ENCODE data around the gene ZFP57.
"Not testable (repeated sequence)": the region's sequence is repeated elsewhere in the genome, so short reads cannot be mapped to it uniquely, and the experiment has no call there.

Gene ZFP57

DNA sequence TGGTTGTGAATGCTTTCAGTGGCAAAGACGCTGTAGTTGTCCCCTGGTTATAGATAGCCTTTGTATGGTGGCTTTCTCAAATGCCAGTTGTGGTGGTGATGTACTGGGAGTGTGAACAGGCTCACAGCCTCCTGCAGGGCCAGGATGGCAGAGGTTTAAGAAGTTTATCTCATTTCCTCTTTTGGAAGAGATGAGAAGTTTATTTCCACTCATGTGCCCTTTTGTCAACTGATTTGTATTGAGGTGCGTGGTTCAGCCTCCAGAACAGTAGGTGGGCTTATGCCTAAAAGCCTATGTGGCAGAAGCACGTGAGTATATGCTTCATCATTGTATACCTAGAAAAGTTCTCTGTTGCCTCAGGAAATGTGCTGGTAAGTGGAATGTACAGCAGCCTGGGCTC, 13.7 kb upstream of the ZFP57 start:
- DNase-seq = no peak

DNA sequence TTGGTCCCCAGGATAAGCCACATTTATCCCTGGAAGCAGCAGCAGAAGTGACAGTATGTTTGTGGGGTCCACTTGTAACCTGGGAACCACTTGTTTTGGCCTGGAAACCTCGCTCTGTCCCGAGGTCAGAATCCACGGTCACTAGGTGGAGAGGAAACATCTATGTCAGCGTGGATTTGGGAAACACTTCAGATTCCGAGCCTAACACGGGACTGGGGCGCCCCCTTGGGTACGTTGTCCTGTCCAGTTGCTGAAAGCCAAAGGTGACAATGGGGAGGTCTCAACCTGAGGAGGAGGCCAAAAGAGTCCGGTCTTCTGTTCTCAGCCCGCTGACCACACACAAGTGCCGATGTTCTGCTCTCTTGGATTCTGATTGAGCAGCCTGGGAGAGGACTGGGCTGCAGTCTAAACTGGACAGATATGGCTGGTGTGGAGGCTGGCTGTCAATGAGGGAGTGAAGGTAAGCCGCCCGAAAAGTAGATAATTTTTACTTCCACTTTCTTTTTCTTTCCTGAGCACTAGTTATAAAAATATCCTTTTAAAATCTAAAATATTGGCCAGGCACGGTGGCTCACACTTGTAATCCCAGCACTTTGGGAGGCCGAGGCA, 4.9 kb upstream of the ZFP57 start:
- DNase-seq = no peak

DNA sequence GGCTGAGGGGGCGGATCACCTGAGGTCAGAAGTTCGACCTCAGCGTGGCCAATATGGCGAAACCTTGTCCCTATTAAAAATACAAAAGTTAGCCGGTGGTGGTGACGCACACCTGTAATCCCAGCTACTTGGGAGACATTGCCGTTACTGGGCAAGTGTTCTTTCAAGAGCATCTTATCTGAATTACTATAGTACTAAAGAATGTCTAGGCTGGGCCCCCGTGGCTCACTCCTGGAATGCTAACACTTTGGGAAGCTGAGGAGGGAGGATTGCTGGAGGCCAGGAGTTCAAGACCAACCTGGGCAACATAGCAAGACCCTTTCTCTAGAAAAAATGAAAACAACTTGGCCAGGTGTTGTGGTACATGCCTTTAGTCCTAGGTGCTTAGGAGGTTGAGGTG, 859 bp upstream of the ZFP57 start:
- no peak for DNase-seq

DNA sequence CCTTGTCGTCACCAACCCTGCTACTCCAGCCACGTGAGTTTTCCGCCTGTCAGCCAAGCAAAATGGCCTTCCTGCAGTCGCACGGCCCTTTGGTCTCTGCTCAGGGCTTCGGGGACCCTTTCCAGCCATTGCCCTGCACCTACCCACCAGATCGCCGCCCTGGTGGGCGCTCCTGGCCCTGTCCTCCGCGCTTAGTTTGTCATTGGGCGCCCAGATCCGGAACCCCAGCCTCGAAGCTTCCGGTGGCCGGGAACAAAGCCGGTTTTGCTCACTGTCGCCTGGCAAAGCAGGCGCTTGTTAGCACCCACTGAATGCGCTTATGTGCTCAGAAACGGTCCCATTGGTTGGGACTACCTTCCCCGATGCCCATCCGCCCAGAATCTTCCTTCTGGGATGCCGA, 536 bp downstream of the ZFP57 start:
- no peak for DNase-seq

DNA sequence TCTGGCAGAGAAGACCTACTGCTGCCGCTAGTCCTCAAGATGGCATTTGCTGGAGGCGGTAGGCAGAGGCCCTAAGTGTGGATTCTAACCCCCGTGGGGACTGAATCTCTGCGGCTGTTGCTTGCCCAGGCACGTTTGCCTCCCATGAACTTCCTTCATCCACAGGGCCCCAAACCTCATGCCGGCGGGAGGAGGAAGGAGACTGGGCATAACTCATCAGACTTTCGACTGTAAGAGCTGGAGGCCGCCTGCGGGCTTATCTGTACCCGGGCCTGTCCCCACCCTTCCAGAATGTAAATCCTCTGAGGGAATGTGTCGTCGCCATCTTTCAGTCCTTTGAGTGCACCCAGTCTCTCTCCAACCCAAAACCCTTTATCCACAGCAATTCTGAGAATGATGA, 990 bp downstream of the ZFP57 start:
- no peak for DNase-seq

DNA sequence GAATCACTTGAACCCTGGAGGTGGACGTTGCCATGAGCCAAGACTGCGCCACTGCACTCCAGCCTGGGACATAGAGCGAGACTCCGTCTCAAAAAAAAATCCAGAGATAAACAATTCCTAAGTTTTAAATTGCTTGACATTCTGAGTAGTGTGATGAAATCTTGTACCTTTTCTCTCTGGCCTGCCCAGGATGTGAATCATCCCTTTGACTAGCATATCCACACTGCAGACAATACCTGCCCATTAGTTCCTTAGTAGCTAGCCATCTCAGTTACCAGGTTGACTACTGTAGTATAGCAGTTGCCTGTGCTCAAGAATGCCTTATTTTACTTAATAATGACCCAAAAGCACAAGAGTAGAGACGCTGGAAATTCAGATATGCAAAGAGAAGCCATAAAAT, 2.8 kb downstream of the ZFP57 start:
- no peak for DNase-seq

DNA sequence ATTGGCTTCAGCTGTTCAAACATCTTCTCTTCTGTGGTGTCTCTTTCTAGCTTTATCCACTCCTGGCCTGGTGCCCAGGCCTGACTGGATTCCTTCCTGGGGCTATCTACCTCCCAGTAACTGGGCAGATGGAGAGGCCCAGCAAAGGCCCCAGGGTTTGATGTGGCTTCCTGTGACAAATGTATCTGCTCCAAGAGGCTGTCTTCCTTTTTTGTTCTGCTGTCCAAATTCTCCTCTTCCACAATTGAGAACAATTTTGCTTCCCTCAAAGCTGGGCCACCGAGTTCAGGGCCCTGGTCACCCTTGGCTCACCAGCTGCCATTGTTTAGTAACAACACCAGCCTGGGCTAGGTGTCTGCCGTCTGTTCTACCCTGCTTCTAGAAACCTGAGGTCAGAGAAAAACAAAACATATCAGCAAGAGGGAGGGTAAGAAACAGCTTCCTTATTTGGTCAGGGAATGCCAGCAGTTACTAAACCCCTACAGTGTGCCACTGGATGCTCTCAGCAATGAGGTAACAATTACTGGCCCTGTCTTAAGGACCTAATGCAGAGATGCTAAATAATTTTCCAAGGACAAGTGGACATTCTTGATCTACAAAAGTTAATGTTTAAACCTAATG, 3.9 kb downstream of the ZFP57 start:
- no peak for DNase-seq

DNA sequence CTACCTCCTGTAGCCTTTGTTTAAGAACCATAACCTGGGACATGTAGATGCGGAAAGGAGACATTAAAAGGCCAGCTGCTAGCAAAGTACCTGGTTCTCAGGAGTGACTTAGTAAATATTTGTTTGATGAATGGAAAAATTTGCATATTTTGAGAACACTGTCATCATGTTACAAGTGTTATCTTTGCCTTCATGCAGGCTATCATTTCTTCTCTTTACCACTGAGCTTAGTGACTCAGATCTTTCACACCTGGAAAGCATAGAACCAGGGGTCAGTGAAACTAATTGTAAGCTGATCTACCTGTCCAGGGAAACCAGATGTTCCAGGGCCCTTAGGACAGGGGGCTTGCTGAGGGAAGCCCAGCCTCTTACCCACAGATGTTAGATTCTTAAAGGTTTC, 5.4 kb downstream of the ZFP57 start:
- no peak for DNase-seq

DNA sequence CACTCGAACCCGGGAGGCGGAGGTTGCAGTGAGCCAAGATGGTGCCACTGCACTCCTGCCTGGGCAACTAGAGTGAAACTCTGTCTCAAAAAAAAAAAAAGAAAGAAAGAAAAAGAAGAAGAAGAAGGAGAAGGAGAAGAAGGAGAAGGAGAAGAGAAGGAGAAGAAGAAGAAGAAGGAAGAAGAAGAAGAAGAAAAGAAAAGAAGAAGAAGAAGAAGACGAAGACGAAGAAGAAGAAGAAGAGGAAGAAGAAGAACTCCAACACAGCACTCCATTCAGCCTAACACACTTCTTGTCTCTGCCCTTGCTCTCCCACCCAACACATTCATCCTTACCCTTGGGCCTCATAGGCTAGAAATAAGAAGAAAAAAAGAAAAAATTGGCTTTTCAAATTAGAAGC, 6.9 kb downstream of the ZFP57 start:
- DNase-seq = no peak

DNA sequence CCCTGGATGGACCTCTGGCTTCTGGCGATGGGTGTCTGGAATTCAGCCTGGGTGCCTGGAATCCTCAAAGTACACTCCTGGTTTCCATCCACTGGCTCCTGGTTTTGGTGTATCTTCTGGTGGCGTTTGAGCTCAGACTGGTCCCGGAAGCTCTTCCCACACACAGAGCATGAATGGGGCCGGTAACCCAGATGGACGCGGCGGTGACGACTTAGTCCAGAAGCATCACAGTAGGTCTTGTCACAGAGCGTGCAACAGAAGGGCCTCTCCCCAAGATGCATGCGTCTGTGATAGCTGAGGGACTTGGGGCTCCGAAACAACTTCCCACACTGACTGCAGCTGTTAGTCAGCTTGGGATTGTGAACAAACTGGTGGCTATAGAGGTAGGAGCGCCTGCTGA, 7.8 kb downstream of the ZFP57 start:
- no peak for DNase-seq

DNA sequence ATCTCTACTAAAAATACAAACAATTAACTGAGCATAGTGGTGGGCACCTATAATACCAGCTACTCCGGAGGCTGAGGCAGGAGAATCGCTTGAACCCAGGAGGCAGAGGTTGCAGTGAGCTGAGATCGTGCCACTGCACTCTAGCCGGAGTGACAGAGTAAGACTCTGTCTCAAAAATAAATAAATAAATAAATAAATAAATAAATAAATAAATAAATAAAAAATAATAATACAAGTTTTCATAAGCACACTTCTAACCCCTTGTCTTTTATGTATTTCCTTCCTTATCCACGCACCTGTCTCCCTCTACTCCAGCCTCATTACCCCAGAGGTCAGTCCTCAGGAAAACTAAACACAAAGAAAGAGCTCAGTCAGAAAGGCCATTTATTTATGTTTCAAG, 8.8 kb downstream of the ZFP57 start:
- DNase-seq = not testable (repeated sequence)

DNA sequence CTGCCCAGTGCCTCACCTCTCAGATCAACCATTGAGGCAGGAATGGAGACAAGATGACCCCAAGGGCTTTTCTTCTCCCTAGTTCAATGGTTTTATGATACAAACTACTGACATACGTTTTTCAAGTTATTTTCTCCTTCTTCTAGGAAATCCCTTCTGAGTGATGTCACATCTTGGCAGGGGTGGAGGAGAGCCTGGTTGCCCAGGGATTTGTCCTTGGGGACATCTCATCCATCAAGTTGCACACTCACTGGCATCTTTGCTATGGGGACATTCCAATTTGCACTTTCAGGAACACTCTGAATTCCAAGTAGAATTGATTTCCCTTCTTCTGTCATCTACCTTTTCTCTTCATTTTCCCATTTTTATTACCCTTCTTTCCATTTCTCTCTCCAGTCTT, 9.9 kb downstream of the ZFP57 start:
- no peak for DNase-seq

DNA sequence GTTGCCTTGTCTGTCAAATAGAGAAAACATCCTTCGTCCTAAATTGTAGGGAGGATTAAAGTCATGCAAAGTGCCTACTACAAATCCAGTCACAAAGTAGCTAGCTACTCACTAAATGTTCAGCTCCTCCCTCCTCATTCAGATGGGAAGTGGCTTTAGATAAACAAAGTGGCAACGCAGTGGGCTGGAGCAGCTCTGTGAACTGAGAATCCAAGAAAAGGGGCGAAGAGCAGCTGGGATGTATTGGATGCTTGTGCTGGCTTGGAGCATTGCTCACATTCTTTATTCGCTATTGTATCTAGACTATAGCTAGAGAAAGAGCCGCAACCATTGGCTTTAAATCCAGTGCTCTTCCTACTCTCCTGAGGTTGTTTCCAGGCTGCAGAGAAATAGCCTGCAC, 13.8 kb downstream of the ZFP57 start:
- no peak for DNase-seq

DNA sequence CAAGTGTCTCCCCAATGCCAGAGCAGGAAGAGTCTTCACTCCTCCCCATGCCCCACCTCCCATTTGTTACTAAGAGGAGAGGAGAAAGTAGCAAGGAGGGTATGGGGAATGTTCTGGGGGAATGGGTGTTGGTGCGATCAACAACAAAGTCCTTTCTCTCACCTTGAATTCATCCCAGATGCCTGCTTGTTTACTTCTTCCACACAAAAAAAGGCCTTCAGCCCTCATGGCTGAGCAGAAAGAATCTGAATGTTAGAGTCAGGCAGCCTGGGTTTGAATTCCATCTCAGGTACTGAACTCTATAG, 14.2 kb downstream of the ZFP57 start:
- DNase-seq = no peak

DNA sequence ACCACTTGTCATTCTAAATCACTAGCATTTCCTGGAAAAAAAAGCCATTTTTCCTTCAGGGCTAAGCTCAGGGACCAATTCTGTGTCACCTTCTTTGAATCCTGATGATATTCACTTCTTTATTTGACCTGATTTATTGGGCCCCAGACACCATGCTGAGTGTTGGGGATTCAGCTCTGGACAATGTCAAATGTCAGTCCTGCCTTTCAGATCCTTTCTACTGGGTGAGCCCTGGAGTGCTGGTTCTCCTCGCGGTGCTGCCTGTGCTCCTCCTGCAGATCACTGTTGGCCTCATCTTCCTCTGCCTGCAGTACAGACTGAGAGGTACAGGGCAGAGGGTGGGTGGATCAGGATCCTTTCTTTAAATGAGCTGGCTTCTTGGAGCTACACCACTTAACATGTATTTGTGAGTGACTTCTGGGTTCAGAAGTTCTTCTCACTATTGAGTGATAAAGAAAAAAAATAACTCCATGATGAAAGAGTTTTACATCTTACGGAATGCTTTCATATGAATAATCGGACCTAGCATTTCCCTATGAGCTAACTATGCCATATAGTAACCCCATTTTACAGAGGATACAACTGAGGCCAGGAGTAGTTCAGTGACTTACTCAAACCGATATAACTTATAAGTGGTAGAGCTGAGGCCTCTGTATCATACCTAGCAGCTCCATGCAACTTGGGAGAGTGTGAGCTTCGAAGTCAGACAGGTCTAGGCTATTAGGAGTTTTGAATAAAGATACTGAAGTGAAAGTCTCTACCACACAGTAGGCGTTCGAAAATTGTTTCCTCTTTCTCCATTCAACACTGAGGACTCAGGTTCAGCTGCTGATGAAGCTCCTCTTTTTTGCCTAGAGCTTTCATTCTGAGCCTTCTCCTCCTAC, 14.8 kb downstream of the ZFP57 start:
- no peak for DNase-seq

DNA sequence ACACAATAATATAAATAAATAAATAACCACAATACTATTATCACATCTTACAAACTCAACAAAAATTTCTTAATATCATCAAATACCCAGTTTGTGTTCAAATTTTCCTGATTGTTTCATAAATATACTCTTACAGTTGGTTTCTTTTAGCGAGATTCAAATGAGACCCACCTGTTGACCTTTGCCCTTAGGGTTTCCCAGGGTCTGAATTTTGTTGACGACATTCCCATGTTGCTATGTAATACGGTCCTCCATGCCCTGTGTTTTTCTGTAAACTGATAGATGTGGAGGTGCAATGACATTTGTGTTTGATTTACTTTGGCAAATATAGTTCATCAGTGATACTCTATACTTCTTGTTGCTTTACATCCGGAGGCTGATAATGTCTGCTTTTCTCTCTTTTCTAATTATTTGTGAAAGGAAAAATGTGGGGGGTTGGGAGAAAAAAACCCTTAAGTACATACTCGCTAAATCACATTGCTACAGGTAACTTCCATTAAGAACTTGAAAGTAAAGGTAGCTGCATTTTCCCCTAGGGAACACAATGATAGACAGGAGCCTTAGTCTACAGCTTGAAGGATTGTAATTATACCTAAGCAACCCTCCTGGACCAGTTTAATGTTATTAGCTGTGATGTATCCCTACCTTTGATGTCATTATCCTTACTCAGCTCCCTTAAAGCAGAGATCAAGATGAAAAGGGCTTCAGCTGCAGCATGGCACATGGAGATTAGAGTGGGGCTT, 17.5 kb downstream of the ZFP57 start:
- no peak for DNase-seq

DNA sequence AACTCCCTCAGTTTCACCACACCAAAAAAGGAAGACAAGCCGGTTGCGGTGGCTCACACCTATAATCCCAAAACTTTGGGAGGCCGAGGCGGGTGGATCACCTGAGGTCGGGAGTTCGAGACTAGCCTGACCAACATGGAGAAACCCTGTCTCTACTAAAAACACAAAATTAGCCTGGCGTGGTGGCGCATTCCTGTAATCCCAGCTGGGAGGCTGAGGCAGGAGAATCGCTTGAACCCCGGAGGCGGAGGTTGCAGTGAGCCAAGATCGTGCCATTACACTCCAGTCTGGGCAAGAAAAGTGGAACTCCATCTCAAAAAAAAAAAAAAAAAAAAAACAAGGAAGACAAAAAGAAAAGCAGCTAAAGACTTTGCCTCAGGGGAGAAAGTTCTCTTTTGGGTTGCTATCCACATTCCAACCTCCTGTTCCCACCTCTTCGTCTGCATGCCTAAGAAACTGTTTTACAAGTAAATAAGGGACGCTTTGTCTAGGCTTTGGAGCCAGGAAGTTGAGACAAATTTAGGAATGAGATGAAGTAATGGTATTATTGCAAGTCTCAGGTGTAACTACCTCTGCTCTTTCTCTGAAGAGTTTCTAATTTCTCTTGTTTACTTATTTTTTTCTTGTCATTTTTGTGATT, 19.3 kb downstream of the ZFP57 start:
- not testable (repeated sequence) for DNase-seq

DNA sequence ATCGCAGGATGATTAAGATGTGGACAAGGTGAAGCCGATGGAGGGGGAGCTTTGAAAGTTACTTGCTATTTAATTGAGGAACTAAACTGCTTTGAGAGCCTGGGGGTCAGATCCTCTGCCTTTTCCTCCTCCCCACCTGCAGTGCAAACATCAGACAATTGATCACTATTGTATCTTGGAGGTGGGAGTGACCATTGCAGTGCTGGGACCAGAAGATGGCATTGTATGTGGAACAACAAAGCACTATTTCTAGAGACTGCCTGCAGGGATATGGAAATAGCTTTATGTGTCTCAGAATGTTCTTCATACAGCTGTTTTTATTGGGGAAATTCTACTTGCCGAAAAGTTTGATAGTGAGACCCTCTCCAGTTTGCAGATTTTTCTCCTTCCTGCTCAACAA, 19.9 kb downstream of the ZFP57 start:
- DNase-seq = no peak

DNA sequence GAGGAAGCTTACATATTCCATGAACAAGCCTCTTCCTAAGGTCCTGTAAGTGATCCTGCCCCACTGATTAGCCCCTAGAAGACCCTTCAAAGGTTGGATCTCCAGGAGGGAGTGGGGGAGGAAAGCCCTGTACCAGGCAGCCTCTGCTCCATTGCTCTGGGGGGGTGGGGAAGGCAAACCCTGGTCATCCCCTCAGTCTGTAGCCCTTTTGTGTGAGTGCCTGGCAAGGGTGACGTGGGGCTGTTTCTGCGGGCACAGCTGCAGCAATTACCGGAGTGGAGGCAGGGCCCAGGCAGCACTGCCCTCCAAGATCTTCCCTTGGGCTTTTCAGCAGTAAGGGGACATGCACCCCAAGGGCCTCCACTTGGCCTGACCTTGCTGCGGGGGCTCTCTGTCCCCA, 24.2 kb downstream of the ZFP57 start, which contains the start of gene MOG:
Gene MOG (plus strand): TSS at position 295 of the 400 bp plus-strand sequence. CDS start 118 bp downstream, outside the sequence.
- DNase-seq = no peak

DNA sequence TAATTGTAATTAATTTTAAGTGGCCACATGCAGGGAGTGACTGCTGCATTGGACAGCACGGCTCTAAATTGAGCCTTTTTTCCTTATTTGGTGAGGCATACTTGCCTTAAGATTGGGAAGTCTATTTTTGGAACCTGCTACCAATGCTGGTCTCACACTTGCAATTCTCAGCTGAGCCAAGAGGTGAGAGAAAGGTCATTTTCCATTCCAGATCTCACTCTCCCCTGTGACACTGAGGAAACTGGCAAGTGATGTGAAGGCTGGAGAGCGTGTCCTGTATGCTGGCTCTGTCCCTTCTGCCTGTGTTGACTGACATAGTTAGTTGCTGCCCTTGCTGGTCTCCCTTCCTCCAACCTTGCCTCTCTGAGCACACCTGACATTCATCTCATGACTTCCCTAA, 24.8 kb downstream of the ZFP57 start:
- DNase-seq = no peak

DNA sequence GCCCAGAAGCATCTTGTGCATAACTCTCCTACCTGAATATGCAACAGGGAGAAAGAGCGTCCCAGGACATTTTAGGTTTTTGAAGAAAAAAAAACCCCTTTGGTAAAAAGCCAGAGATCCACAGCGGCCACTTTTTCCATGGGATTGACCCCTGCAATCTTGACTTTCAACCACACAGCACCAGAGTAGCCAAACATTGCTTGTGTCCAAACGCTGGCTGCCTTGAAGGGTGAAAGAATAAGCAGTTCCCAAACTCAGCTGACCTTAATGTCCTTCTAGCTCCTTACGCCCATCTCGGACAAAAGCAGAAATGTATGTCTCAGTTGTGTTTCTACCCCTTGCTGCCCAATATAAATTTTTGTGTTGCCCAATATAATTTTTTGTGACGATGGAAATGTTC, 25.3 kb downstream of the ZFP57 start:
- no peak for DNase-seq

DNA sequence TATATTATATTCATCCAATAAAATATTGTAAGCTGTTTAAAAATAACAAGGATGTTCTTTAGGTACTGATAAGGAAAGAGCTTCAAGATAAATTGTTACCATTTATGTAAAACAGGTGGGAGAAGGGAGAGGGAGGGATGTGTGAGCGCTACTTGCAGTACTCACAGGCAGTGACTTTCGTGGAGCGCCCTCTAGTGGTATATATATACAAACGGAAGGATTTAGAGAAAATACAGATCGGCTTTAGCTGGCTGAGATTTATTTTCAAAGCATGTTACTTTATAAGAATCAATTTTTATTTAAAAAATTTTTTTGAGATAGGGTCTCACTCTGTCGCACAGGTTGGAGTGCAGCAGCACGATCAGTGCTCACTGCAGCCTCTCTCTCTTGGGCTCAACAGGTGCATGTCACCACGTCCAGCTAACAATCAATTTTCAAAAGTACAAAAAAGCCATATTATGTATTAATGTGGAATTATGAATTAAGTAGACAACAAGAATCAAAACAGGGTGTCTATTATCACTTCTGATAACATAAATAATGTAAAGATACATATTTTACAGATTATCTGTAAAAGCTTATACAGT, 27.4 kb downstream of the ZFP57 start:
- DNase-seq = no peak

DNA sequence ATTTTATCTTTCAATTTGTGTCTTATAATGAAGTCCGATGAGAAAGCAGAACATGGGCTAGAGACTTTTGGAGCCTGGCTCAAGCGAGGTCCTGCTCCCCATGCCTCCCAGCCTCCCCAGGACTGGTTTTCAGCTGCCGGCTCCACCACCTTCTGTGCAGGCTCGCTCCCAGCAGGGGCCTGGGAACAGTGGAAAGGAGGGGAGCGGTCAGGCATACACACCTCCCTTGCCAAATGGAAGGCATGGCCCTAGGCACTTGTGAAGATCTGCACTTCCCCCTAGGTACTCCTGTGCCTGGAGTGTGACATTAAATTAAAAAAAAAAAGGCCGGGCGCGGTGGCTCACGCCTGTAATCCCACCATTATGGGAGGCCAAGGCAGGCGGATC, 28.8 kb downstream of the ZFP57 start:
- DNase-seq = no peak
